ENCODE data around the gene SUSD3. TPM values are rescaled to one million over a fixed set of nuclear protein-coding genes. Genes with fewer than 3 reads are reported as not detected.

SUSD3 gene
- total and polyA plus RNA-seq, 4 experiments from 2014 or later: 58.3 to 199 (median 106) TPM

- intact Hi-C loops (cut with micrococcal nuclease): loop anchor here (1.0 kb wide), 4 partner anchors 7 to 68 kb away; partner anchors contain the start of gene SUSD3
- peaks cover 90% of the 10 kb centered on the region for H3K4me1 ChIP-seq (ENCODE audit: insufficient read depth, low read length)
- H3K27me3 ChIP-seq (ENCODE audit: insufficient read depth, low read length): no peaks in the 10 kb centered on the region
- ChIA-PET CTCF (ENCODE audit: partially characterized antibody) (interaction anchor here (0.8 to 2.5 kb wide), 22 partner anchors 11 to 538 kb away, joined by 3 to 13 read pairs (median 5); no protein-coding TSS in a partner anchor), POLR2A (ENCODE audit: partially characterized antibody) (interaction anchor here (0.6 to 23.8 kb wide), 32 partner anchors 6 to 177 kb away, joined by 3 to 654 read pairs (median 5); partner anchors contain the start of genes CARD19, NINJ1 and SUSD3)
- H3K27ac ChIP-seq (ENCODE audit: low read depth, low read length): peak overlapping the region; percentile 91
- peaks cover 47 to 100% (median 81%) of the 10 kb centered on the region in 4 donors for H3K4me1 Mint-ChIP-seq
- peaks cover 61% of the 10 kb centered on the region for H3K36me3 ChIP-seq (ENCODE audit: insufficient read depth, low read length)
- H3K9me3 Mint-ChIP-seq: no peaks in the 10 kb centered on the region
- no peaks in the 10 kb centered on the region for H3K9me3 ChIP-seq (ENCODE audit: control insufficient read depth in 1 of 2, low read length in 2 of 2)
- peak overlapping the region in 7 of 8 donors; percentile 82 to 90 (median 85) for H3K4me3 Mint-ChIP-seq
- no peaks in the 10 kb centered on the region for H3K27me3 Mint-ChIP-seq
- peak overlapping the region; percentile 94 to 99 (median 96) for H3K27ac Mint-ChIP-seq
- no peak for DNase-seq
- peak overlapping the region in 1 of 2 donors; percentile 25 for H3K4me3 ChIP-seq (ENCODE audit: low read length in 2 of 2)
- H3K36me3 Mint-ChIP-seq: peaks cover 73 to 83% of the 10 kb centered on the region in 2 donors
Measured at GRCh38 chr9:93027750-93028149, 30.8 kb upstream of the SUSD3 start.

DNA sequence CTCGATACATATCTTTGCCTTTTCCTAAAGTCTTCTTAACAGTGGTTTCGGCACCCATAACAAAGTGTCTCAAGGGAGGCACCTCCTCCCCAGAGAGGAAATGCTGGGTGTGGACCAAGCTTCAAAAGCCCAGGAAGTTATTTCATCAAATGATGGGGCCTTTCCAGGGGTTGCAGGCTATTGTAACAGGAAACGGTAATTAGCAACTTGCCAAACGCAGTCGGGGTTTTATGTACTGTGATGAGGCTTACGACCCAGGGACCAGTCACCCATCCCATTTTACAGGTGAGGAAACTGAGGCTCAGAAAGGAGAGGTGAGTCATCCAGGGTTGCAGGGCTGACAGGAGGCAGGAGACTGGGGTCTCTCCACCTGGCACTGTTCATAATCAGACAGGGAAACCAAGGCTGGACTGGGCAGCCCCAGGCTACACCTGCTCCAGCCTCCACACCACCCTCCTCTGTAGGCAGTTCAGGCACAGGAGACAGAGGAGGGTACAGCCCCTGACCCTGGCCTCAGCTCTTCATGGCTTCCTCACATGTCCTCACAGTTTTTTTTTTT lies 30.0 kb upstream of the SUSD3 start:
- H3K27ac Mint-ChIP-seq: peak overlapping the region; percentile 94 to 99 (median 96)
- ChIA-PET CTCF (ENCODE audit: partially characterized antibody) (interaction anchor here (0.8 to 2.5 kb wide), 22 partner anchors 10 to 538 kb away, joined by 3 to 13 read pairs (median 5); no protein-coding TSS in a partner anchor), POLR2A (ENCODE audit: partially characterized antibody) (interaction anchor here (0.6 to 23.8 kb wide), 37 partner anchors 5 to 178 kb away, joined by 3 to 654 read pairs (median 5); partner anchors contain the start of genes CARD19, NINJ1 and SUSD3)
- Histone ChIP-seq H3K27me3 (ENCODE audit: insufficient read depth, low read length) (no peaks in the 10 kb centered on the region), H3K9me3 (ENCODE audit: control insufficient read depth in 1 of 2, low read length in 2 of 2) (no peaks in the 10 kb centered on the region), H3K36me3 (ENCODE audit: insufficient read depth, low read length) (peaks cover 60% of the 10 kb centered on the region), H3K4me1 (ENCODE audit: insufficient read depth, low read length) (peaks cover 95% of the 10 kb centered on the region), H3K4me3 (ENCODE audit: low read length in 2 of 2) (peak overlapping the region; percentile 52 to 55), H3K27ac (ENCODE audit: low read depth, low read length) (peak overlapping the region; percentile 91)
- peaks cover 43 to 95% (median 78%) of the 10 kb centered on the region in 4 donors for H3K4me1 Mint-ChIP-seq
- DNase-seq: peak; percentile 84 to 94 (median 89)
- H3K4me3 Mint-ChIP-seq: peak overlapping the region; percentile 82 to 90 (median 86)
- peaks cover 68 to 80% of the 10 kb centered on the region in 2 donors for H3K36me3 Mint-ChIP-seq
- intact Hi-C loops (cut with micrococcal nuclease): loop anchor here (1.0 kb wide), 4 partner anchors 8 to 67 kb away; partner anchors contain the start of gene SUSD3
- H3K27me3 Mint-ChIP-seq: no peaks in the 10 kb centered on the region
- H3K9me3 Mint-ChIP-seq: peaks cover 0 to 2% (median 0%) of the 10 kb centered on the region in 8 donors

DNA sequence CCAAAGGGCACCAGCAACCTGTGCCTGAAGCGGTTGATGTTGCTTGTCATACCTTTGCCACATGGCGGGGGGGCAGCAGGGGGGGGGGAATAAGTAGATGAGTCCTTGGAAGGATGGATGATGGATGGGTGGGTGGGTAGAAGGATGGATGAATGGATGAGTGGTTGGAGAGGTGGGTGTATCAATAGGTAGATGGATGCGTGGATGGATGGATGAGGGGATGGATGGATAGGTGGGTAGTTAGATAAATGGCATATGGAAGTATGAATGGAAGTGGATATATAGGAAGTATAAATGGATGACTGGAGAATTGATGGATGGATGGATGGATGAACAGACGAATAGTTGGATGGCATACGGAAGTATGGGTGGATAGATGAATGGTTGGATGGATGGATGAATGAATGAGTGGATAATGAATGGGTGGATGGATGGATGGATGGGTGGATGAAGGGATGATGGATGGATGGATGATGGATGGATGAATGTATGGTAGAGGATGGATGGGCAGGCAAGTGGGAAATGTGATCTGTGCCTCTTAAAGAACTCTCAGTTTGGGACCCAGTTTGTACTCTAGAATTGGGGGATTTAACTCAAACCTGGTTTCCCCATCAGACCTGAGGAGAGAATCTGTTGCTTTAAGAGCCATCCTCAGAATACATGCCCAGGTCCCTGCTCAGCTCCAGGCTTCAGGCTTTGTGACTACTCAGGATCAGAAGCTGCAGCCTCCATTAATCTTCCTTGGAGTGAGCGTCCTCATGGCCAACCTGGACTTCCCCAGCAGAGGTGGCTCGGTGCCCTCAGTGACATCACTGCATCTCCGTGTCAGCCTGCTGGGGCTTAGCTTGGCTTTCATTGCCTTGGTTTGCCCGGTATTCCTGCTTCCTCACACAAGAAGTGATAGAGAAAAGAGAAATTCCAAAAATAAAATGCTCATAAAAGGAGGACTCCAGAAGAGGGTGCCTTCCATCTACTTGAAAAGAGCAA lies 27.6 kb upstream of the SUSD3 start:
- peak in 1 of 5 donors; percentile 35 for DNase-seq
- Histone ChIP-seq H3K4me3 (ENCODE audit: low read length in 2 of 2) (no peak overlapping the region), H3K4me1 (ENCODE audit: insufficient read depth, low read length) (peaks cover 85% of the 10 kb centered on the region), H3K9me3 (ENCODE audit: control insufficient read depth in 1 of 2, low read length in 2 of 2) (no peaks in the 10 kb centered on the region), H3K27me3 (ENCODE audit: insufficient read depth, low read length) (no peaks in the 10 kb centered on the region), H3K27ac (ENCODE audit: low read depth, low read length) (peak overlapping the region; percentile 91), H3K36me3 (ENCODE audit: insufficient read depth, low read length) (peaks cover 73% of the 10 kb centered on the region)
- Mint-ChIP-seq H3K4me1 (peaks cover 35 to 85% (median 66%) of the 10 kb centered on the region in 4 donors), H3K36me3 (peaks cover 57 to 76% of the 10 kb centered on the region in 2 donors), H3K4me3 (peak overlapping the region in 6 of 8 donors; percentile 8 to 90 (median 58)), H3K27ac (peak overlapping the region; percentile 94 to 99 (median 96)), H3K27me3 (no peaks in the 10 kb centered on the region), H3K9me3 (peaks cover 0 to 2% (median 0%) of the 10 kb centered on the region in 8 donors)
- intact Hi-C loops (cut with micrococcal nuclease): no loop called here
- POLR2A ChIA-PET (ENCODE audit: partially characterized antibody): interaction anchor here (0.6 to 23.8 kb wide), 9 partner anchors 3 to 272 kb away, joined by 3 to 654 read pairs (median 5); partner anchors contain the start of genes CARD19 and SUSD3
- CTCF ChIA-PET (ENCODE audit: partially characterized antibody): interaction anchor here (1.0 to 1.4 kb wide), 4 partner anchors 16 to 74 kb away, joined by 4 to 6 read pairs (median 4); no protein-coding TSS in a partner anchor

GRCh38 chr9:93031629-93032430 lies 26.7 kb upstream of the SUSD3 start:
- CTCF ChIA-PET (ENCODE audit: partially characterized antibody): no interaction called here
- H3K4me1 Mint-ChIP-seq: peaks cover 37 to 85% (median 62%) of the 10 kb centered on the region in 4 donors
- H3K36me3 ChIP-seq (ENCODE audit: insufficient read depth, low read length): peaks cover 69% of the 10 kb centered on the region

DNA sequence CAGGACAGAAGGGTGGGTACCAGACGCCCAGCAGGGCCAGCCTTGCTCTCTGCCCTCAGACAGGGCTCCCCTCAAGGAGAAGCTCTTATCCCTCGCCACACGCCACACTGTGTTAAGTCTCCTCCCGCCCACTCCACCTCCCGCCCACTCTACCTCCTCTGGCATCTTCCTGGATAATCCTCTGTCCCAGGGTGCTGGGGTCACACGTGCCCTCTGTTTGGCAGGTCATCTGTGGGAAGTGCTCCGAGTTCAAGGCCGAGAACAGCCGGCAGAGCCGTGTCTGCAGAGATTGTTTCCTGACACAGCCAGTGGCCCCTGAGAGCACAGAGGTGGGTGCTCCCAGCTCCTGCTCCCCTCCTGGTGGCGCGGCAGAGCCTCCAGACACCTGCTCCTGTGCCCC lies 26.0 kb upstream of the SUSD3 start:
- Histone ChIP-seq H3K4me1 (ENCODE audit: insufficient read depth, low read length) (peaks cover 84% of the 10 kb centered on the region), H3K27ac (ENCODE audit: low read depth, low read length) (peak overlapping the region; percentile 28), H3K4me3 (ENCODE audit: low read length in 2 of 2) (no peak overlapping the region), H3K36me3 (ENCODE audit: insufficient read depth, low read length) (peaks cover 69% of the 10 kb centered on the region), H3K9me3 (ENCODE audit: control insufficient read depth in 1 of 2, low read length in 2 of 2) (no peaks in the 10 kb centered on the region), H3K27me3 (ENCODE audit: insufficient read depth, low read length) (no peaks in the 10 kb centered on the region)
- Mint-ChIP-seq H3K9me3 (peaks cover 0 to 2% (median 0%) of the 10 kb centered on the region in 8 donors), H3K4me3 (peak overlapping the region in 3 of 8 donors; percentile 15 to 52 (median 39)), H3K4me1 (peaks cover 35 to 83% (median 60%) of the 10 kb centered on the region in 4 donors), H3K27ac (peak overlapping the region in 6 of 7 donors; percentile 37 to 99 (median 89)), H3K36me3 (peaks cover 52 to 75% of the 10 kb centered on the region in 2 donors), H3K27me3 (no peaks in the 10 kb centered on the region)
- intact Hi-C loops (cut with micrococcal nuclease): no loop called here
- CTCF ChIA-PET (ENCODE audit: partially characterized antibody): interaction anchor here (1.3 to 1.9 kb wide), 2 partner anchors 27 to 30 kb away, joined by 3 to 4 read pairs; no protein-coding TSS in a partner anchor
- POLR2A ChIA-PET (ENCODE audit: partially characterized antibody): interaction anchor here (0.8 to 23.8 kb wide), 6 partner anchors 7 to 79 kb away, joined by 3 to 654 read pairs (median 5); partner anchors contain the start of gene SUSD3
- peak in 1 of 5 donors; percentile 27 for DNase-seq

More at GRCh38 chr9:93031629-93032430, 26.7 kb upstream of the SUSD3 start:
- H3K27ac ChIP-seq (ENCODE audit: low read depth, low read length): peak overlapping the region; percentile 28
- H3K27me3 ChIP-seq (ENCODE audit: insufficient read depth, low read length): no peaks in the 10 kb centered on the region
- Mint-ChIP-seq H3K4me3 (peak overlapping the region in 3 of 8 donors; percentile 20 to 59 (median 40)), H3K36me3 (peaks cover 57 to 77% of the 10 kb centered on the region in 2 donors), H3K27ac (peak overlapping the region; percentile 81 to 99 (median 95)), H3K9me3 (peaks cover 0 to 2% (median 0%) of the 10 kb centered on the region in 8 donors), H3K27me3 (no peaks in the 10 kb centered on the region)
- no peak overlapping the region for H3K4me3 ChIP-seq (ENCODE audit: low read length in 2 of 2)
- peak in 1 of 5 donors; percentile 19 for DNase-seq
- intact Hi-C loops (cut with micrococcal nuclease): no loop called here
- POLR2A ChIA-PET (ENCODE audit: partially characterized antibody): interaction anchor here (0.8 to 23.8 kb wide), 7 partner anchors 8 to 78 kb away, joined by 3 to 654 read pairs (median 5); partner anchors contain the start of gene SUSD3
- H3K9me3 ChIP-seq (ENCODE audit: control insufficient read depth in 1 of 2, low read length in 2 of 2): no peaks in the 10 kb centered on the region
- peaks cover 84% of the 10 kb centered on the region for H3K4me1 ChIP-seq (ENCODE audit: insufficient read depth, low read length)

GRCh38 chr9:93033531-93033930 lies 25.0 kb upstream of the SUSD3 start:
- Mint-ChIP-seq H3K36me3 (peaks cover 44 to 67% of the 10 kb centered on the region in 2 donors), H3K27ac (peak overlapping the region; percentile 41 to 88 (median 76)), H3K27me3 (no peaks in the 10 kb centered on the region), H3K4me1 (peaks cover 28 to 80% (median 58%) of the 10 kb centered on the region in 4 donors), H3K9me3 (peaks cover 0 to 4% (median 0%) of the 10 kb centered on the region in 8 donors), H3K4me3 (peak overlapping the region in 2 of 8 donors; percentile 13 to 22)
- Histone ChIP-seq H3K4me3 (ENCODE audit: low read length in 2 of 2) (no peak overlapping the region), H3K4me1 (ENCODE audit: insufficient read depth, low read length) (peaks cover 85% of the 10 kb centered on the region), H3K27ac (ENCODE audit: low read depth, low read length) (peak overlapping the region; percentile 36), H3K9me3 (ENCODE audit: control insufficient read depth in 1 of 2, low read length in 2 of 2) (no peaks in the 10 kb centered on the region), H3K36me3 (ENCODE audit: insufficient read depth, low read length) (peaks cover 69% of the 10 kb centered on the region), H3K27me3 (ENCODE audit: insufficient read depth, low read length) (no peaks in the 10 kb centered on the region)
- intact Hi-C loops (cut with micrococcal nuclease): no loop called here
- ChIA-PET CTCF (ENCODE audit: partially characterized antibody) (interaction anchor here (0.6 to 1.9 kb wide), 3 partner anchors 26 to 30 kb away, joined by 3 to 4 read pairs (median 3); no protein-coding TSS in a partner anchor), POLR2A (ENCODE audit: partially characterized antibody) (interaction anchor here (1.2 to 23.8 kb wide), 4 partner anchors 14 to 68 kb away, joined by 4 to 654 read pairs (median 164); partner anchors contain the start of gene SUSD3)
- peak in 1 of 5 donors; percentile 5 for DNase-seq
